GM20000 (cell line): ENCODE data around the gene MICAL2.

ENCODE experiments used
- DNase-seq: peaks from one replicate; pipeline ENCODE4 v3.0.0; 2012; ENCODE audit warnings: low spot score
- TF ChIP-seq, protein P1 (sequence below): IDR thresholded peaks from 2 replicates; pipeline ENCODE4 v1.5.1; 2012; ENCODE audit warnings: mild to moderate bottlenecking, control low read depth; ENCODE audit errors: extremely low read depth, missing control alignments

The MICAL2 gene

DNA sequence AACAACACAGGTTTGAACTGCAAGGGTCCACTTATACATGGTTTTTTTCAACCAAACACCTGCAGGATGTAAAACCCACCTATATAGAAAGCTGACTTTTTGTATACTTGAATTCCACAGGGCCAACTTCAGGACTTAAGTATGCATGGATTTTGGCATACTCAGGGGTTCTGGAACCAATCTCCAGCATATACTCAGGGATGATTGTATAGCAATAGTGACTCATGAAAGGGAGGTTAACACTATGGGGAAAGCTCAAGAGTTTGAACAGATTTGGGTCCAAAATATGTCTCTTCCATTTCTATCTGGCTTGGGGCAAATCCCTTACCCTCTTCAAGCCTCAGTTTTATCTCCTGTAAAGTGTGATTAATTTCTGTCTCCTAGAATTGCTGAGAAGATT, 94.9 kb downstream of the MICAL2 start:
- no peak for DNase-seq
- TF ChIP-seq, protein P1, sequence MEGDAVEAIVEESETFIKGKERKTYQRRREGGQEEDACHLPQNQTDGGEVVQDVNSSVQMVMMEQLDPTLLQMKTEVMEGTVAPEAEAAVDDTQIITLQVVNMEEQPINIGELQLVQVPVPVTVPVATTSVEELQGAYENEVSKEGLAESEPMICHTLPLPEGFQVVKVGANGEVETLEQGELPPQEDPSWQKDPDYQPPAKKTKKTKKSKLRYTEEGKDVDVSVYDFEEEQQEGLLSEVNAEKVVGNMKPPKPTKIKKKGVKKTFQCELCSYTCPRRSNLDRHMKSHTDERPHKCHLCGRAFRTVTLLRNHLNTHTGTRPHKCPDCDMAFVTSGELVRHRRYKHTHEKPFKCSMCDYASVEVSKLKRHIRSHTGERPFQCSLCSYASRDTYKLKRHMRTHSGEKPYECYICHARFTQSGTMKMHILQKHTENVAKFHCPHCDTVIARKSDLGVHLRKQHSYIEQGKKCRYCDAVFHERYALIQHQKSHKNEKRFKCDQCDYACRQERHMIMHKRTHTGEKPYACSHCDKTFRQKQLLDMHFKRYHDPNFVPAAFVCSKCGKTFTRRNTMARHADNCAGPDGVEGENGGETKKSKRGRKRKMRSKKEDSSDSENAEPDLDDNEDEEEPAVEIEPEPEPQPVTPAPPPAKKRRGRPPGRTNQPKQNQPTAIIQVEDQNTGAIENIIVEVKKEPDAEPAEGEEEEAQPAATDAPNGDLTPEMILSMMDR = no peak

DNA sequence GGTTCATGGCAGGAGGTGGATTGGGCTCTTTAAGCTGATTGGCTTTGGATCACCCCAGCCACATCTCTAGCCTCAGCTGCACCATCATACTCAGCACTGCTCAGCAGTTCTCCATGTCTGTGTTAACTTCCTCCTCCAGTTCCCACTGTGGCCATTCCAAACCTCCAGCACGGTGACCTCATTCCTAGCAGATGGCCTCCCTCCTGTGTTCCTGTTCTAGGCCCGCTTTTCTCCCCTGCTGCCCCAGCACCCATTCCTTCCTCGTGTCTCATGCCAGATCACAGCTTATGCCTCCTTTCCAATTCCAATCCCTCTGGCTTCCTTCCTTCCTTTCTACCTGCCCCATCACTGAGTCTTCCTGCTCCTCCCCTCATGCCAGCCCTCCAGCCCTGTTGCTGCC, 96.1 kb downstream of the MICAL2 start:
- TF ChIP-seq, protein P1 = no peak
- DNase-seq = no peak

DNA sequence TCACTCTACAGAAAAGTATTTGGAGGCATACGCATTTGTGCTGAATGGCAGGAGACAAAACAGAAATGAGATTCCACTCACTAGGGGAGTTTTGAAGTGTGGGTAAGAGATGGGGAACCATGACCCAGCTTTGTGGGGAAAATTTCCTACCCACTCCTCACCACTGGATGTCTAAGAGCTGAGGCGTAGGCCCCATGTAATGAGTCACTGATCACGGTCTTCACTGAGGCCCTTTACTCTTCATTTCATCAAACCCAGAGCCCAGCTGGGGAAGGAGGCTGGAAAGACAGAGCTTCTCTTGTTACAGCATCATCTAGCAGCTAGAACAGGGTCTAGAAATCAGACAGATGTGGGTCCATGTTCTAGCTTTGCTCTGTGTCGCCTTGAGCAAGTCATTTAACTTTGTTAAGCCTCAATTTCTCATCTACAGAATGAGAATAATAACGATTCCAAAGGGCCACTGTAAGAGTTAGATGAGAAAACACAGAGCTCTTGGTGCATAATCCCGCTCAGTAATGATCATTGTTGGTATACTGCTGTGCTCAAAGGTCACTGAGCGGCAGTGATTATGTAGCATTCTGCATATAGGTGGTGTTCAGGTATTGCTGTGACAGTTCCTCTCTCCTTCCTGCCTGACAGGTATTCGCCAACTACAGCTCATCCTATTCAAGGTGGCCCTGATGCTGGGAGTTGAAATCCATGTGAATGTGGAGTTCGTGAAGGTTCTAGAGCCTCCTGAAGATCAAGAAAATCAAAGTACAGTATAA, 97.2 kb downstream of the MICAL2 start:
- no peak for DNase-seq

DNA sequence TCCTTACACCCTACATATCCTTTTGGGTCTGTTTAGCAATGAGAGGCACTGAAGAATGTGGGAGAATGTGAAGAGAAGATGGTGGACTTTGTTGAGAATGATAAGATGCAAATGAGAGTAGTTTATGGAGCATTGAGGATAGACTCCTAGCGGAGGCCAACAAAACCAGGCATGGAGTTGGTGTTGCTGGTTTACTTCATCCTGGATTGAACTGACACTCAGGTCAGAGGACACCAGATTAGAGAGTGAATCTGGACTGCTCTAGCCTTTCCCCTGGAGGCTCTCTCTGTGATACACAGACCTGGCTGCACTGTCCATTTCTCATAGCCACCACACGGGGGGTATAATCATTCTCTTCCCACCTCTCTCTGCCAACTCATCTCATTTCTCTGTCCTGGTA, 98.7 kb downstream of the MICAL2 start:
- TF ChIP-seq, protein P1 = no peak
- no peak for DNase-seq

More for the DNA sequence above, 97.2 kb downstream of the MICAL2 start:
- TF ChIP-seq, protein P1 = no peak

DNA sequence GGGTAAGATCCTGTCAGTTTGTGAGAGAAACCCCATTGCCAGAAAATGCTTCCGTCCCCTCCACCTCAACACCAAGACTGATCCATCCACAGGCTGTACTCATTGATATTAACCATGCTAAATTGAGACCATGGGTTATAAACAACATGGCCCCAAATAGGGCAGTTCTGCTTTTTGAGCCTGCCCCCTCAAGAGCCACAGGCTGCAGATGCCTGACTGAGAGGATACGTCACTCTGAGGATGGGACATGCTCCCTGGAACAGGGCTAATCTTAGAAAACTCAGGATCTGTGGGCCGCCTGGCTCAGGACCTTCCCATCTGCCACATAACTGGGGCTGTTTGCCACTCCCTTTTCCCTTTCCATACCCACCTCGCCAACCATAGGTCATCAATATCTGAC, 99.8 kb downstream of the MICAL2 start:
- DNase-seq = no peak
- TF ChIP-seq, protein P1 = no peak

DNA sequence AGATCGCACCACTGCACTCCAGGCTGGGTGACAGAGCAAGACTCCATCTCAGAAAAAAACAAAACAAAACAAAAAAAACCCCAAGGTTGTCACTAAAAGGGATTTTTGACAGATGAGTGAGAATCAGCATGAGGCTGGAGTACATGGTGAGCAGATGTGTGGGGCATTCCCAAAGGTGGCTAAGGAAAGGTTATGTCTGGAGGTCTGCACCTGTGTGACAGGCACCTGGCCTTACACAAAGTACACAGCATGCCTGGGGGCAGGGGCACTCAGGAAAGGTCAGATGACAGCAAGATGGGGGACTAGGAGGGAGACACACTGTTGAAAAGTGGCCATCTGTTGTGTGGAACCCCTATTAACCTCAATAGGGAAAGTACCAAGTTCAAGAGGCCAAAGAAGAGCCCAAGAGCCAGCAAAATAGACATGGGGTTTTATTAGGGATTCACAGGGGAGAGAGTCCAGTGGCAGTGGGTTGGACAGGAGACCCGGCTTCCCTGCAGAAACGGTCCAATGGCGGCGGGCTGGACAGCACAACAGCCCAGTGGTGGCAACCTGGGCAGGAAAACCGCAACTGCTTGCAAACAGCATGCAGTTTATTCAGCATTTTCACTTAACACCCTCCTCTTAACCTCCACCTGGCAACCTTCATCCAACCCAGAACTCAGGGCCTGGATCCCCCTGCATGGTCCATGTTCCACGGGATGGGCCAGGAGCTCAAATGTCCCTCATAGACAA, 101.1 kb downstream of the MICAL2 start:
- DNase-seq = peak; percentile 44
- TF ChIP-seq, protein P1 = no peak

DNA sequence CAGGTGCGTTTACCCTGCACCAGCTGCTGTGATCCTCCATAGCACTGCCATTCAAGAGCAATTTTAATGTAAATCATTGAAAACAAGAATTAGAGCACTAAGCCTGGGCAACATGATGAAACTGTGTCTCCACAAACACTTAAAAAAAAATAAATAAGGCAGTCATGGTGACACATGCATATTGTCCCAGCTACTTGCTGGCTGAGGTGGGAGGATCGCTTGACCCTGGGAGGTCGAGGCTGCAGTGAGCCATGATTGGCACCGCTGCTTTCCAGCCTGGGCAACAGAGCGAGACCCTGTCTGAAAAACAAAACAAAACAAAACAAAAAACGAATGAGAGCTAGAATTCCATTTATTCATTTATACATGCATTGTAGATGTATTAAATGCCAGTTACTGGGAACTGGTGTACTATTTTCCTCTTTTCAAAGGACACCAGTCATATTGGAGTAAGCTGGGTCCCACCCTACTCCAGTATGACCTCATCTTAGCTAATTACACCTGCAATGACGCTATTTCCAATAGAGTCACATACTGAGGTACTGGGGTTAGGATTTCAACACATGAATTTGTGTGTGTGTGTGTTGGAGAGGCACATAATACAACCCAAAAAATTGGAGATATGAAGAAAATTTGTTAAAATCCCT, 101.9 kb downstream of the MICAL2 start:
- DNase-seq = no peak
- TF ChIP-seq, protein P1 = no peak
